ENCODE results near the gene DPH1.

DNA sequence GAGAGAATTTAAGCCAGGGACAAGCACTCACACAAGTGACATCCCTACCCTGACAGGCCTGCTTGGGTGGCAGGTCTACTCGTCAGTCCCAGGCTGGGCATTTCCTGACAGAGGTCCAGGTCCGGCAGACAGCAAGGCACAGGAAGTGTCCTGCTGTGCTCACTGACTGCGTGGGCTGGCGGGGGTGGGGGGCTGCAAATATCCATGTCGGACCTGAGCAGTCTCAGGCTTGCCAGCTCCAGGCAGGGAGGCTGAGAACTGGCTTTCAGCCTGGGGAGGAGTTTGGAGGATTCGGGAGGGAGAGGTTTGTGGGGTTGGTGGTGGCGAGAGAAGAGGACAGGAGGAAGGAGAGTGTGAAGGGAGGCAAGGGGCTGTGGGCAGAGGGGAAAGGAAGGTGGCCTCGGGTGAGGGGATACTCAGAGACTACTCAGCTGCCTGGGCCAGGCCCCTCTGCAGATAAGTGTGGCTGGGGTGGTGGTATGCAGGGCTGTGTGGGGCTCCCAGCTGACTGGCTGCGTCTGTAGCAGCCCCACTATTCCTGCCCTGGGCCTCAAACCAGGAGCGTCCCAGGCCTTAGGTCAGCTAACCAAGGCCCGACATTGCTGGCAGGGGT, 32.7 kb downstream of the DPH1 start:
- TF ChIP-seq, protein P1, sequence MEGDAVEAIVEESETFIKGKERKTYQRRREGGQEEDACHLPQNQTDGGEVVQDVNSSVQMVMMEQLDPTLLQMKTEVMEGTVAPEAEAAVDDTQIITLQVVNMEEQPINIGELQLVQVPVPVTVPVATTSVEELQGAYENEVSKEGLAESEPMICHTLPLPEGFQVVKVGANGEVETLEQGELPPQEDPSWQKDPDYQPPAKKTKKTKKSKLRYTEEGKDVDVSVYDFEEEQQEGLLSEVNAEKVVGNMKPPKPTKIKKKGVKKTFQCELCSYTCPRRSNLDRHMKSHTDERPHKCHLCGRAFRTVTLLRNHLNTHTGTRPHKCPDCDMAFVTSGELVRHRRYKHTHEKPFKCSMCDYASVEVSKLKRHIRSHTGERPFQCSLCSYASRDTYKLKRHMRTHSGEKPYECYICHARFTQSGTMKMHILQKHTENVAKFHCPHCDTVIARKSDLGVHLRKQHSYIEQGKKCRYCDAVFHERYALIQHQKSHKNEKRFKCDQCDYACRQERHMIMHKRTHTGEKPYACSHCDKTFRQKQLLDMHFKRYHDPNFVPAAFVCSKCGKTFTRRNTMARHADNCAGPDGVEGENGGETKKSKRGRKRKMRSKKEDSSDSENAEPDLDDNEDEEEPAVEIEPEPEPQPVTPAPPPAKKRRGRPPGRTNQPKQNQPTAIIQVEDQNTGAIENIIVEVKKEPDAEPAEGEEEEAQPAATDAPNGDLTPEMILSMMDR (IDR thresholded peaks at IDR 0.05) = no peak
- TF ChIP-seq POLR2A (IDR thresholded peaks at IDR 0.05) = no peak

Measured in thyroid gland (tissue), 4 donors.